ENCODE results near the gene OR6S1. TPM values are rescaled to one million over a fixed set of nuclear protein-coding genes. Genes with fewer than 3 reads are reported as not detected.

Gene OR6S1
- polyA plus RNA-seq, 1 of the 3 experiments (the other 2 are of a cell fraction): not detected

- Histone ChIP-seq H3F3A (replicated peaks; ENCODE audit: insufficient read depth) (peaks cover 36% of the 10 kb centered on the region), H3K27ac (ENCODE audit: low read depth in 2 of 2, low read length in 1 of 2) (peak overlapping the region; percentile 34 to 64; a peak in 3 of 4 replicates), H3K27me3 (ENCODE audit: insufficient read depth) (no peaks in the 10 kb centered on the region), H3K9me3 (no peaks in the 10 kb centered on the region), H3K4me1 (ENCODE audit: control insufficient read depth in 1 of 2, insufficient read depth in 2 of 2, low read depth in 1 of 2, low read length in 1 of 2) (no peaks in the 10 kb centered on the region; a peak in 2 of 4 replicates), H3K79me2 (ENCODE audit: insufficient read depth) (no peaks in the 10 kb centered on the region), H2AFZ (ENCODE audit: low read depth) (peak overlapping the region; percentile 94), H3K36me3 (replicated peaks in 1 of 2; ENCODE audit: control insufficient read depth in 1 of 2, insufficient read depth in 2 of 2, low read length in 1 of 2) (no peaks in the 10 kb centered on the region), H3K9ac (peak overlapping the region; percentile 66), H3K9me2 (no peaks in the 10 kb centered on the region), H4K20me1 (ENCODE audit: insufficient read depth) (peaks cover 6% of the 10 kb centered on the region), H3K4me2 (peak overlapping the region; percentile 77), H3K4me3 (ENCODE audit: low read depth in 2 of 2, low read length in 1 of 2) (peak overlapping the region; percentile 74 to 79)
- WGBS (ENCODE audit: low lambda C conversion rate): 2% methylated on average over 33 of the region's 34 CpGs
- DNase-seq: peak; percentile 66
- ChIA-PET POLR2A (interaction anchor here (0.9 to 1.2 kb wide), 2 partner anchors 78 to 270 kb away, joined by 3 read pairs; partner anchors contain the start of gene PARP2), CTCF (interaction anchor here (0.8 to 3.1 kb wide), 17 partner anchors 9 to 358 kb away, joined by 3 to 24 read pairs (median 4); partner anchors contain the start of genes PARP2 and RNASE4)
- no peak for TF ChIP-seq RFX5 (IDR thresholded peaks at IDR 0.05; ENCODE audit: low read length)
- peak; percentile 4; the same call in 1 of the 2 replicates for TF ChIP-seq GABPA (IDR thresholded peaks at IDR 0.05; ENCODE audit: low read depth)
- peak; percentile 46; the same call in 1 of the 2 replicates for TF ChIP-seq TCF12 (IDR thresholded peaks at IDR 0.05)
- no peak for TF ChIP-seq IRF3 (IDR thresholded peaks at IDR 0.05; ENCODE audit: low read depth, low read length)
- peak; percentile 91 for TF ChIP-seq MAX (IDR thresholded peaks at IDR 0.05; ENCODE audit: low read depth)
- TF ChIP-seq PBX3 (IDR thresholded peaks at IDR 0.05): peak; percentile 68
- 0 out of 2 replicates have a peak, but pooled peaks have one; percentile 20 for TF ChIP-seq NFIC (IDR thresholded peaks at IDR 0.05; ENCODE audit: borderline replicate concordance)
- no peak for TF ChIP-seq ELF1 (IDR thresholded peaks at IDR 0.05)
- TF ChIP-seq USF1 (IDR thresholded peaks at IDR 0.05; ENCODE audit: borderline replicate concordance, low read depth): peak; percentile 58; the same call in 1 of the 2 replicates
- 0 out of 2 replicates have a peak, but pooled peaks have one; percentile 11 for TF ChIP-seq TAF1 (IDR thresholded peaks at IDR 0.05; ENCODE audit: borderline replicate concordance, low read depth, low read length)
- TF ChIP-seq REST (IDR thresholded peaks at IDR 0.05; ENCODE audit: low read depth, low read length): no peak
- TF ChIP-seq MXI1 (IDR thresholded peaks at IDR 0.05; ENCODE audit: low read depth, low read length): peak; percentile 82; the same call in 1 of the 2 replicates
- TF ChIP-seq JUND (IDR thresholded peaks at IDR 0.05): 0 out of 2 replicates have a peak, but pooled peaks have one; percentile 7
- TF ChIP-seq RXRA (IDR thresholded peaks at IDR 0.05; ENCODE audit: borderline replicate concordance, low read depth): peak; percentile 31; the same call in 1 of the 2 replicates
- TF ChIP-seq FOSL2 (IDR thresholded peaks at IDR 0.05; ENCODE audit: borderline replicate concordance, low read depth): peak; percentile 49
- peak in 1 of 2 experiments; percentile 21; a peak in 2 of 4 replicates for TF ChIP-seq EP300 (IDR thresholded peaks at IDR 0.05; ENCODE audit: borderline replicate concordance in 1 of 2, low read depth in 1 of 2, low read length in 1 of 2)
- 0 out of 2 replicates have a peak, but pooled peaks have one; percentile 38 for TF ChIP-seq SIN3A (IDR thresholded peaks at IDR 0.05; ENCODE audit: borderline replicate concordance, low read depth, low read length)
- peak; percentile 85 for TF ChIP-seq CTCF (IDR thresholded peaks at IDR 0.05)
- no peak for TF ChIP-seq MEF2A (IDR thresholded peaks at IDR 0.05; ENCODE audit: borderline replicate concordance, low read depth)
- TF ChIP-seq RCOR1 (IDR thresholded peaks at IDR 0.05; ENCODE audit: low read length): no peak
- TF ChIP-seq CHD2 (IDR thresholded peaks at IDR 0.05; ENCODE audit: low read length, partially characterized antibody): peak; percentile 9
Measured at GRCh38 chr14:20613094-20614037, 28.1 kb downstream of the OR6S1 start.
